ENCODE data around the gene RSPH1.

RSPH1 gene

GRCh38 chr21:42423685-42424084 lies 72.3 kb downstream of the RSPH1 start:
- no peak for DNase-seq

GRCh38 chr21:42423197-42423675 lies 72.8 kb downstream of the RSPH1 start:
- DNase-seq, result no peak

Data from NCI-H226 (cell line).